Measurements from ENCODE around the gene ELL2.

GRCh38 chr5:95958310-95959014 is 3.2 kb downstream of the ELL2 start:
- TF ChIP-seq CTCF (IDR thresholded peaks at IDR 0.05) (no peak), POLR2AphosphoS5 (IDR thresholded peaks at IDR 0.05) (no peak), POLR2A (IDR thresholded peaks at IDR 0.05) (no peak)
